GM21717 (cell line): ENCODE measurements around the gene IFNA14.
"Not testable (repeated sequence)": the region's sequence is repeated elsewhere in the genome, so short reads cannot be mapped to it uniquely, and the experiment has no call there.

Source experiments
- ATAC-seq: cut with Tn5 transposase; IDR thresholded peaks from one replicate; pipeline ENCODE4 v1.9.1; 2021; ENCODE audit warnings: mild to moderate bottlenecking, moderate library complexity; ENCODE audit not compliant: unreplicated experiment

IFNA14 gene

GRCh38 chr9:21217211-21217610 is 22.6 kb downstream of the IFNA14 start, which contains the start of gene IFNA16:
TSS of gene IFNA16 (minus strand) at chr9:21217311. CDS start at chr9:21217305, 6 bp downstream.
- not testable (repeated sequence) for ATAC-seq

DNA sequence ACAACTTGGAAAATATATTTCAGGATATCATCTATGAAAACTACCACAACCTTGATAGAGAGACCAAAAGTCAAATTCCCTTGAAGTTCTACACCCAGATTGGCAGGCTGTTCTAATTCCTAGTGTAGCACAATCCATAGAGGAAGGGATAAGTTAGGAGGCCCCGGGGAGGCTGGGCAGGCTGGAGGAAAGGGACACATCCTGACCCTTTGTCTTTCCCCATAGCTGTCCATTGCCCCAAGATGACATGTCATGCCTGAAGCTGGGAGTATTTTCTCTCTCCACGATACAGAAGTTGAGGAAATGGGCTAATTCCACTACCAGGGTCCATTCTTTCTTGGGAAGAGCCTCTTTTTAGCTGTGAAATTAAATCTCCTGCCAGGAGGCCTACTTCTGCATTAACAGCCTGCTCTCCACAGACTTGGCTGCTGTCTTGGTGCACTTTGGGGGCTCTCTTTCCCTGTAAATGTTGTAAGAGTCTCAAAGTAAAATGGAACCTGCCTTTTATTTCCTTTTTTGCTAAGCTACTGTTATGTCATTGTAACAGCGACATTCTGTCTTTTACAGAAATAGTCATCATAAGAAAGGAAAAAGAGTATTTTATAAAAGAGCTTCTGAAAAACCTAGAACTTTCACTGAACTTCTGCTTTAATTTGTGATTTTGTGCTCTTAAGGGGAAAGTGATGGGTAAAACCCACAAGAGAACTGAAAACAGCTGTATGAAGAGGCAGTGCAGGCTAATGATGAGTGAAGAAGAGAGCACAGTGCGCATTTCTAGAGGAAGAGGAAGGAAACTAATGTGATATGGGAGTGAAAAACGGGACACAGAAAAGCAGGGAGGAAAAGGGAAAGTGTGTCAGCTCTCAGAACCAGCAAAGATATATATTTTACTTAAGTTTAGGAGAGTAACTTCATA is 26.1 kb downstream of the IFNA14 start:
- peak; percentile 85 for ATAC-seq

GRCh38 chr9:21212160-21212559 is 27.6 kb downstream of the IFNA14 start:
- not testable (repeated sequence) for ATAC-seq

DNA sequence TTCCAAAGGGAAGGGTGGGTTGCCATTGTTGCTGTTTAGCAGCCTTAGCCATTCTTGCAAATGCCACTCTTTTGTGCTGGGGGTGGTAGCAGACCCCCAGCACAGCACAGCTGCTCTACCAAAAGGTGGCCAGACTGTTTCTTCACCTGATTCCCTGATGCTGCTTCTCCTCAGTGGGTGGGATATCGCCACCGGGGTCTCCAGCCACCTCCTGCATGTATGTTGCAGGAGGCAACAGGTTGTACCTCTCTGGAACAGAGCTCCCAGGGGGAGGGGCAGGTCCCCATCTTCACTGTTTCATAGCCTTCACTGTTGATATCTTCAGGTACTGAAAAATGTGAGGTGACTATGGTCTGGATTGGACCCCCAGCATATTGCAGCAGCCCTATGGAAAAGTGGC is 29.0 kb downstream of the IFNA14 start:
- ATAC-seq = not testable (repeated sequence)

GRCh38 chr9:21210311-21210710 is 29.5 kb downstream of the IFNA14 start:
- ATAC-seq = no peak

- not testable (repeated sequence) for ATAC-seq
Measured at GRCh38 chr9:21207043-21207442, 32.8 kb downstream of the IFNA14 start, which contains the start of gene IFNA10. TSS of gene IFNA10 (minus strand) at chr9:21207143. CDS start at chr9:21207097, 46 bp downstream.

DNA sequence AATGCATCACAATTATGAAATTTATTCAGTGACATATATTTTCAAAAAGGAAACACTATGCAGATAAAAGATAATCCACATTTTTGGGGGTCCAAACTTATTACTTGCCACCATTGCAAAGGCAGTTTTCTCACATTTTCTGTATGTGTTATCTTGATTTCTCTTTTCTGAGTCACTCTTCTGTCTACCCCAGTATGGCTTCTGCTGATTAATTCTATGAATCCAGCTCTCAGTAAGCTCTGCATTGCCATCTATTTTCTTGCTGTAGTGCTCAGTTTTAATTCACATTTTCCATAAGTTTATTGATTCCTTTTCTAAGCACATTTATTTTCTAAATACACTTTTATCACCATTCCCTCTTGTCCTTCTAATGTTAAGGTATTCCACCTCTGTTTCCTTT is 34.6 kb downstream of the IFNA14 start:
- ATAC-seq = no peak

GRCh38 chr9:21202105-21202504 is 37.7 kb downstream of the IFNA14 start, which contains the start of gene IFNA7:
TSS of gene IFNA7 (minus strand) at chr9:21202205. CDS start at chr9:21202165, 40 bp downstream.
- ATAC-seq = not testable (repeated sequence)

DNA sequence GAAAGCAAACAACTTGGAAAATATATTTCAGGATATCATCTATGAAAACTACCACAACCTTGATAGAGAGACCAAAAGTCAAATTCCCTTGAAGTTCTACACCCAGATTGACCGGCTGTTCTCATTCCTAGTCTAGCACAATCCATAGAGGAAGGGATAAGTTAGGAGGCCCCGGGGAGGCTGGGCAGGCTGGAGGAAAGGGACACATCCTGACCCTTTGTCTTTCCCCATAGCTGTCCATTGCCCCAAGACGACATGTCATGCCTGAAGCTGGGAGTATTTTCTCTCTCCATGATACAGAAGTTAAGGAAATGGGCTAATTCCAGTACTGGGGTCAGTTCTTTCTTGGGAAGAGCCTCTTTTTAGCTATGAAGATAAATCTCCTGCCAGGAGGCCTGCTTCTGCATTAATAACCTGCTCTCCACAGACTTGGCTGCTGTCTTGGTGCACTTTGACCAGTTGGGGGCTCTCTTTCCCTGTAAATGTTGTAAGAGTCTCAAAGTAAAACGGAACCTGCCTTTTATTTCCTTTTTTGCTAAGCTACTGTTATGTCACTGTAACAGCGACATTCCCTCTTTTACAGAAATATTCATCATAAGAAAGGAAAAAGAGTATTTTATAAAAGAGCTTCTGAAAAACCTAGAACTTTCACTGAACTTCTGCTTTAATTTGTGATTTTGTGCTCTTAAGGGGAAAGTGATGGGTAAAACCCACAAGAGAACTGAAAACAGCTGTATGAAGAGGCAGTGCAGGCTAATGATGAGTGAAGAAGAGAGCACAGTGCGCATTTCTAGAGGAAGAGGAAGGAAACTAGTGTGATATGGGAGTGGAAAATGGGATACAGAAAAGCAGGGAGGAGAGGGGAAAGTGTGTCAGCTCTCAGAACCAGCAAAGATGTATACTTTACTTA is 44.7 kb downstream of the IFNA14 start:
- peak; percentile 94 for ATAC-seq
